ENCODE data around the gene ZNF577. TPM values are rescaled to one million over a fixed set of nuclear protein-coding genes. Genes with fewer than 3 reads are reported as not detected.

Gene ZNF577
- total RNA-seq (10 to 100 TPM in 1 of 2 donors, 1 to 10 TPM in 1; 6.3 to 39.2 TPM), polyA plus RNA-seq (10 to 100 TPM in 1 of 2 donors, 1 to 10 TPM in 1; 5.0 to 13.1 TPM)
- long read RNA-seq, donor 1, partial matches to known transcripts: 0 of 9 reads
- long read RNA-seq, donor 1, other reads (novel, unspliced or antisense): 0 of 9 reads
- long read RNA-seq, donor 2, partial matches to known transcripts: 0 of 3 reads
- long read RNA-seq, donor 2, other reads (novel, unspliced or antisense): 0 of 3 reads
- long read RNA-seq, donor 3, partial matches to known transcripts: 0 of 2 reads
- long read RNA-seq, donor 3, other reads (novel, unspliced or antisense): 0 of 2 reads
- long read RNA-seq, donor 4, partial matches to known transcripts: 0 of 2 reads
- long read RNA-seq, donor 4, other reads (novel, unspliced or antisense): 0 of 2 reads
- long read RNA-seq, donor 5, transcript ZNF577-218 (7 exons, 1,865 nt): major isoform, 5 of 9 reads
- long read RNA-seq, donor 5, partial matches to known transcripts: 0 of 9 reads
- long read RNA-seq, donor 5, other reads (novel, unspliced or antisense): 0 of 9 reads

DNA sequence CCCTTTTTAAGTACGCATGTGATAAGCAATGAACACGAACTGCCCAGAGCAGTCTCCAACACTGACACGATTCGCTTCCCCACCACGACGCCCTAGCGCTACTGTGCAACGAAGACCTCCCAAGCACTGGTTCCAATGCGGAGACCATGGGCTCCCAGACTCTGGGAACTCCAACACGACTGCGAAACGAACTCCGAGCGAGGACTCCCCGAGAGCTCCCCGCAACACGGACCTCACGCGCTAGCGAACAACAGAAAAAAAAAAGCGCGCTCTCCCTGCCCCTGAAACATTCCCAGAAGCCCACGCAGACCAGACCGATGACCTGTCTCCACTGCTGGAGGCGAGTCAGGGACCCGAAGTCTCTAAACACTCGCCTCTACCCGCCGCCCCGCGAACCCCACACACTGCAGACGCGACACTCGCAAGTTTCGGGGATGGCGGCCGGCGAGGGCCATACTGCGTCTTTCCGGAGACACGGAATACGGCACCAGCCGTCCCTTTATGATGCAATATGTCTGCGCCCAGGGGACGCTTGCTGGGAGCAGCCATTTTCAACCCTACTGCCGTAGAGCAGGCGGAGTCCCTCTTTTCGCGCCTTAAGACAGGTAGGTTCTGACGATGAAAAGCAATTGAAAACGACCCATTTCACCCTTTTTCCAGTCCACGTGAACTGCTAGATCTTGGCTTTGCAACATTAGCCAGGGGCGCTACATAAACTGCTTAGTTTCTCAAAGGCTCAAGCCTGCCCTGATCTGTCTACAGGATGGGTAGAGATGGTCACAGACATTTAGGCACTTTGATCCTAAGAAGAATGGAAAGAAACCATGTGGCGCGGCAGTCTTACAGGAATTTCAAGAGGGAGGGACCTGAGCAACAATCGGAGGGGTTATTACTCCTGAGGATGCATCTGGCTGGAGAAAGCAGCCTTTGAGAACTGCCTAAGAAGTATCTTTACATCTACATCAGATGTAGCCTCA lies at the start of gene ZNF577:
Gene ZNF577, minus strand, starts transcription at position 430 of the 977 bp plus-strand sequence. CDS start 7,569 bp downstream, outside the sequence.
- Histone ChIP-seq H3K9me3 (ENCODE audit: control insufficient read depth in 4 of 4, insufficient read depth in 3 of 4, low read length in 3 of 4) (peaks cover 25 to 36% (median 30%) of the 10 kb centered on the region in 4 donors), H3K4me1 (ENCODE audit: control insufficient read depth in 5 of 5, insufficient read depth in 5 of 5, low read length in 5 of 5) (peaks cover 0 to 7% (median 2%) of the 10 kb centered on the region in 5 donors), H3K36me3 (ENCODE audit: control insufficient read depth in 4 of 4, insufficient read depth in 4 of 4, low read length in 4 of 4) (peaks cover 21 to 36% (median 33%) of the 10 kb centered on the region in 4 donors), H3K27ac (ENCODE audit: low read depth in 1 of 2, low read length in 1 of 2) (peak within 1 kb of the TSS; percentile 65 to 84), H3K27me3 (ENCODE audit: control insufficient read depth in 3 of 3, insufficient read depth in 3 of 3, low read length in 2 of 3) (no peaks in the 10 kb centered on the region), H3K9ac (ENCODE audit: insufficient read depth in 1 of 2, low read length in 2 of 2) (peak within 1 kb of the TSS; percentile 33 to 89), H3K4me3 (peak within 1 kb of the TSS; percentile 62)
- no peak for TF ChIP-seq CTCF (IDR thresholded peaks at IDR 0.05; ENCODE audit: control extremely low read depth, extremely low read depth)
- ATAC-seq (ENCODE audit: insufficient read depth, low FRiP score): peak; percentile 69
- peak; percentile 96 to 98 (median 98) for DNase-seq
- WGBS, 2 donors: 6 to 11% methylated on average over 56 of the region's 56 CpGs

- Histone ChIP-seq H3K9ac (ENCODE audit: insufficient read depth in 1 of 2, low read length in 2 of 2) (no peak overlapping the region), H3K4me1 (ENCODE audit: control insufficient read depth in 5 of 5, insufficient read depth in 5 of 5, low read length in 5 of 5) (peaks cover 0 to 9% (median 2%) of the 10 kb centered on the region in 5 donors), H3K4me3 (no peak overlapping the region), H3K27me3 (ENCODE audit: control insufficient read depth in 3 of 3, insufficient read depth in 3 of 3, low read length in 2 of 3) (no peaks in the 10 kb centered on the region), H3K9me3 (ENCODE audit: control insufficient read depth in 4 of 4, insufficient read depth in 3 of 4, low read length in 3 of 4) (peaks cover 0 to 41% (median 7%) of the 10 kb centered on the region in 4 donors), H3K36me3 (ENCODE audit: control insufficient read depth in 4 of 4, insufficient read depth in 4 of 4, low read length in 4 of 4) (peaks cover 19 to 38% (median 31%) of the 10 kb centered on the region in 4 donors), H3K27ac (ENCODE audit: low read depth in 1 of 2, low read length in 1 of 2) (no peak overlapping the region)
- no peak for TF ChIP-seq CTCF (IDR thresholded peaks at IDR 0.05; ENCODE audit: control extremely low read depth, extremely low read depth)
- no peak for ATAC-seq (ENCODE audit: insufficient read depth, low FRiP score)
- WGBS, 2 donors: 89 to 92% methylated on average over 8 of the region's 8 CpGs
- DNase-seq: no peak
These were observed 44.2 kb upstream of the ZNF577 start for GRCh38 chr19:51931921-51932320.

- no peak for ATAC-seq (ENCODE audit: insufficient read depth, low FRiP score)
- 34 to 40% methylated on average over 13 of the region's 13 CpGs for WGBS, 2 donors
- peaks cover 2 to 10% (median 7%) of the 10 kb centered on the region in 4 donors for H3K36me3 ChIP-seq (ENCODE audit: control insufficient read depth in 4 of 4, insufficient read depth in 4 of 4, low read length in 4 of 4)
- H3K9ac ChIP-seq (ENCODE audit: insufficient read depth in 1 of 2, low read length in 2 of 2): peak overlapping the region; percentile 86 to 97
- DNase-seq: no peak
- peaks cover 0 to 9% (median 2%) of the 10 kb centered on the region in 5 donors for H3K4me1 ChIP-seq (ENCODE audit: control insufficient read depth in 5 of 5, insufficient read depth in 5 of 5, low read length in 5 of 5)
- H3K27me3 ChIP-seq (ENCODE audit: control insufficient read depth in 3 of 3, insufficient read depth in 3 of 3, low read length in 2 of 3): no peaks in the 10 kb centered on the region
- no peak for TF ChIP-seq CTCF (IDR thresholded peaks at IDR 0.05; ENCODE audit: control extremely low read depth, extremely low read depth)
- peak overlapping the region; percentile 99 for H3K4me3 ChIP-seq
- H3K9me3 ChIP-seq (ENCODE audit: control insufficient read depth in 4 of 4, insufficient read depth in 3 of 4, low read length in 3 of 4): peaks cover under 1 to 21% (median 8%) of the 10 kb centered on the region in 4 donors
- peak overlapping the region; percentile 93 to 96 for H3K27ac ChIP-seq (ENCODE audit: low read depth in 1 of 2, low read length in 1 of 2)
These were observed 40.1 kb upstream of the ZNF577 start for GRCh38 chr19:51927859-51928258.

All from lung (tissue), 16 donors.